GM08714 (cell line): ENCODE results near the gene LRRD1.
"Not testable (repeated sequence)": the region's sequence is repeated elsewhere in the genome, so short reads cannot be mapped to it uniquely, and the experiment has no call there.

Experiments used
- H3K4me3 ChIP-seq: fragments of 200-500 bp; sonication (Bioruptor generic); 2 replicates; pipeline ENCODE4 v1.5.1; 2014; ENCODE audit warnings: mild to moderate bottlenecking, low read length, inconsistent platforms
- ZNF274 ChIP-seq: IDR thresholded peaks from 2 replicates; pipeline ENCODE4 v1.6.1; 2012; ENCODE audit warnings: mild to moderate bottlenecking, low read depth, low read length

The LRRD1 gene

DNA sequence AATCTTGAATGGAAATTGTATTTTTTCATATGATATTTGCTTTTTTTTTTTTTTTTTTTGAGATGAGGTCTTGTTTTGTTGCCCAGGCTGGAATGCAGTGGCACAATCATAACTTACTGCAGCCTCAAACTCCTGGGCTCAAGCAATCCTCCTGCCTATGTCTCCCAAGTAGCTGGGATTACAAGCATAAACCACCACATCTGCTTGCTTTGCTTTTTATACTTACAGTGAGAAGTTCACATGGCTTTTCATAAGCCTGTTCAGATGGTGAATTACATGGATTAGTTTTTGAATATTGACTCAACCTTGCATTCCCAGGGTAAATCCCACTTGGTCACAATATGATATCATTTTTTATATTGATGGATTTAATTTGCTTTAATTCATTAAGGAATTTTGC, 22.0 kb downstream of the LRRD1 start:
- H3K4me3 ChIP-seq: no peak overlapping the region
- no peak for TF ChIP-seq ZNF274

- no peak overlapping the region for H3K4me3 ChIP-seq
- no peak for TF ChIP-seq ZNF274
These were observed 23.7 kb downstream of the LRRD1 start for GRCh38 chr7:92155108-92155739.

DNA sequence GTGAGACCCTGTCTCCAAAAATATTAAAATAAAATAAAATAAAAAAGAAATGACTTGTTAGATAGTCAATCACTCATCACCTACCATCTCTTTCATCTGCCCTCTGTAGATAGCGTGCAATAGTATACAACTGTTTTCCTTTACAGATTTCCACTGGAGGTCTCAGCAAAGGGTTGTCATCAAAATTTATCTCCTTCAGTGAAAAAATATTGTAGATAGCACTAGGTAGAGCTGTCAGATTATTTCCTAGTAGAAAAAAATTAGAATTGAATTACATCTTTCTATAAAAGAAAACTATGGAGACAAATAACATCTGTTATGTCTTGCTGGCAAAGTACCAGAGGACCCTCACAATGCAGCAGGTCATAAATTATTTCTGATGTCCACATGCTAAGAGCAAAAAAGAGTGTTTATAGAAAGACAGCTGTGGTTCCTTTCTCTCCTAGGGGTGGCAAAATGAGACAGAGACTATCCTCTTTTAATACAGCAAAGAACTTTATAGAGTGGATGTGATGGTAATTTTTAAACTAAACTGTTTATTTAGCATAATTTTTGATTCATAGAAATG, 28.4 kb downstream of the LRRD1 start:
- no peak for TF ChIP-seq ZNF274
- H3K4me3 ChIP-seq: no peak overlapping the region

DNA sequence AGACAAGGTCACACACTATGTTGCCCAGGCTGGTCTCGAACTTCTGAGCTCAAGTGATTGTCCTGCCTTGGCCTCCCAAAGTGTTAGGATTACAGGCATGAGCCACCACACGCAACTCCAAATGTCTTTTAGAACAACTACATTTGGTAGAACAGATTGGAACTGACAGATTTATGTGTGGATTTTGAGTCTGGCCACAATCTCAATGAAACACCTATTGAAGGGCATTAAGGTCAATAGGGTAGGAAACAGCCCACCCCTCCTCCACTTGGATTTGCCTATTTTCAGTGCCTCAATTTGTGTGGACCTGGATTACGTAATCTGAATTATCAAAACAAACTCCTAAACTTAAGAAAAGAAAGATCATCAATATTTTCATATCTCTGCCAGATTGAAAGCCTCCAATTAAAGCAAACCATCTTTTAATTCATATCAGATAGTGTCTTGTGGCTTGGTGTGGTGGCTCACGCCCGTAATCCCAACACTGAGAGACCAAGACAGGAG, 29.2 kb downstream of the LRRD1 start:
- no peak overlapping the region for H3K4me3 ChIP-seq

GRCh38 chr7:92143192-92143880, 35.6 kb downstream of the LRRD1 start:
- not testable (repeated sequence) for H3K4me3 ChIP-seq

More for the DNA sequence above, 29.2 kb downstream of the LRRD1 start:
- TF ChIP-seq ZNF274: no peak

DNA sequence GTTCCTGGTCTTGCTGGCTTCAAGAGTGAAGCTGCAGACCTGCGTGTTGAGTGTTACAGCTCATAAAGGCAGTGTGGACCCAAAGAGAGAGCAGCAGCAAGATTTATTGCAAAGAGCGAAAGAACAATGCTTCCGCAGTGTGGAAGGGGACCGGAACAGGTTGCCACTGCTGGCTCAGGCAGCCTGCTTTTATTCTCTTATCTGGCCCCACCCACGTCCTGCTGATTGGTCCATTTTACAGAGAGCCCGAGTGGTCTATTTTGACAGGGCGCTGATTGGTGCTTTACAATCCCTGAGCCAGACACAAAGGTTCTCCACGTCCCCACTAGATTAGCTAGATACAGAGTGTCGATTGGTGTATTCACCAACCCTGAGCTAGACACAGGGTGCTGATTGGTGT, 36.2 kb downstream of the LRRD1 start:
- not testable (repeated sequence) for H3K4me3 ChIP-seq

- H3K4me3 ChIP-seq: no peak overlapping the region
- TF ChIP-seq ZNF274: no peak
These were observed 37.8 kb downstream of the LRRD1 start for GRCh38 chr7:92141161-92141560.

DNA sequence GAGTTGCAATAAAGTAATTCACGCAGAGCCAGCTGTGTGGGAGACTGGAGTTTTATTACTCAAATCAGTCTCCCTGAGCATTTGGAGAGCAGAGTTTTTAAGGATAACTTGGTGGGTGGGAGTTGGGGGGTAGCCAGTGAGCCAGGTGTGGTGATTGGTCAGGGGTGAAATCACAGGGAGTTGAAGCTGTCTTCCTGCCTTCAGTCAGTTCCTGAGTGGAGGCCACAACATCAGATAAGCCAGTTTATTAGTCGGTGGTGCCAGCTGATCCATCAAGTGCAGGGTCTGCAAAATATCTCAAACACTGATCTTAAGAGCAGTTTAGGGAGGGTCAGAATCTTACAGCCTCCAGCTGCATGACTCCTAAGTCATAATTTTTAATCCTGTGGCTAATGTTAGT, 41.4 kb downstream of the LRRD1 start:
- no peak overlapping the region for H3K4me3 ChIP-seq
- no peak for TF ChIP-seq ZNF274

GRCh38 chr7:92135052-92135889, 43.7 kb downstream of the LRRD1 start:
- peak overlapping the region; percentile 76 for H3K4me3 ChIP-seq
- no peak for TF ChIP-seq ZNF274

DNA sequence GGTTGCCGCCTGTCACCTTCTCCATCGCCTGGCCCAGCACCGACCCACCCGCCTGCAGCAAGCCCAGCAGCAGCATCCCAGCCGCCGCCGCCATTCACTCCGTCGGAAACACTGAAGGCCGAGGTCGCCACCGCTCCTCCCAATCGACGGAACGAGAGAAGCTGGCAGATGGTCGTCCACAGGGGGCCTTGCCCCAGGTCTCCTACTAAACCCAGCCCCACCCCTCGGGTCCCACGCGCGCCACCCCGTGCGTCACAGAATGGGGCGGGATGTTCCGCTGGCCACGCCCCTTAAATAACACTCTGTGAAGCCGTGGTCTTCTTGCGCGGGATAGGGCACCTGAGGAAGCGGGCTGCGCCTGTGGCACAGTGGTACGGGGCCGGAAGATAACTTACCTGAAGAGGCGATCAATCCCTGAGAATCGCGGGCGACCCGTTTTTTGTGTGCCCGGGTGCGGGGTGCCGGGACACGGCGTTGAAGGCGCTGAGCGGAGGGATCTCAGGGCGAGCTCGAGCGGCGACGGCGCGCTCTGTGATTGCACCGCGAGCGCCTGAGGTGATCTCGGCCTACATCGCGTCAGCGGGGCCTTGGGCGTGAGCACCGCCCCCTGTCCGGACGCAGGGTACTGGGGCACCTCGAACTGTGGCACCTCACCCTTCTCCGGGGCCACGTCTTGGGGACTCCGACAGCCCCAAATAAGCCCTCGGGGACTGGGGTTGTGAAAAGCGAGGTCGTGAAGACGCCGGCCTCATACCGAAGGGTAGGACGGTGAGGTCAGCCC, 44.5 kb downstream of the LRRD1 start, which contains the start of gene CYP51A1:
TSS of gene CYP51A1 (minus strand) at position 207 of the 781 bp plus-strand sequence. CDS start at position 94, 113 bp downstream.
- H3K4me3 ChIP-seq: peak within 1 kb of the TSS; percentile 76
- TF ChIP-seq ZNF274: no peak

GRCh38 chr7:92133737-92134270, 45.1 kb downstream of the LRRD1 start:
- H3K4me3 ChIP-seq: peak overlapping the region; percentile 76
- no peak for TF ChIP-seq ZNF274

- TF ChIP-seq ZNF274: no peak
- H3K4me3 ChIP-seq: peak overlapping the region; percentile 76
These were observed 45.7 kb downstream of the LRRD1 start for GRCh38 chr7:92133133-92133736.

DNA sequence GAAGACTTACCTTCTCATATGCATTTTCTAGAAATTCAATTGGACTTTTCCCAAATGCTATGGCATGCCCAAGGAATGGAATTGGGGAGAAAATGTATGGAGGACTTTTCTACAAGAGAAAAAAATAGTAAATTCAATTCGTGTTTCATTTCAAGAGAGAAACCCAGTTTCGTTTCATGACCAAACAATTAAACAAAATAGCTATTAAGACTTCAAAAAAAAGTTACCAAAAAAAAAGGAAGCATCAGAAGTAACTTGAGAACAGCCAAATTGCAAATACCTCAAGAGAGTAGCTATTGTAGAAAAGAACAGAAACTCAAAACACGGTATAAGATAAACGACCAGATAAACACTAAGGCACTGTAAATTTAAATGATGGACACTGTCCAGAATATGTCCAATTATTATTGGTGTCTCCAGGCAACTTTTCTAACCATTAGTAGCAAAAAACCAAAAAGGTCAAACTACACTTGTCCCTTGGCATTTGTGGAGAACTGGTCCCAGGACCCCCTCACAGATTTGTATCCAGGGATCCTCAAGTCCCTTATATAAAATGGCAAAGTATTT, 47.1 kb downstream of the LRRD1 start:
- no peak for TF ChIP-seq ZNF274

More for the DNA sequence above, 47.1 kb downstream of the LRRD1 start:
- H3K4me3 ChIP-seq: peak overlapping the region; percentile 13; the same call in 1 of the 2 replicates
